PC-9 (cell line): ENCODE measurements around the gene TMEM164. TPM values are rescaled to one million over a fixed set of nuclear protein-coding genes. Genes with fewer than 3 reads are reported as not detected.

Experiments
- BruUV-seq: library from RNA; stranded (reverse); fragments of 400-500 nt; replicated peaks from 2 replicates; lab custom pipeline; 2021; lab: Mats Ljungman, UMichigan
- CTCF ChIA-PET: fragments of 300-600 bp; sonication (Branson Sonifier 250); formaldehyde crosslinking; loops from one replicate; lab custom pipeline; 2022; ENCODE audit warnings: antibody characterized with exemption; lab: Charles Lee
- POLR2A ChIA-PET: fragments of 300-600 bp; sonication (Branson Sonifier 250); formaldehyde crosslinking; loops from one replicate; lab custom pipeline; 2022; ENCODE audit warnings: antibody characterized with exemption; ENCODE audit not compliant: unreplicated experiment; lab: Charles Lee
- DNase-seq, 2 experiments: peaks; one replicate each; pipeline versions ENCODE4 v3.0.0 to v3.0.0-alpha.2; 2015 to 2022; ENCODE audit warnings: mixed read lengths in 1 of 2
- H2AFZ ChIP-seq: fragments of 200-600 bp; sonication (generic); 2 replicates; pipeline ENCODE4 v1.8.1; 2017; ENCODE audit warnings: antibody characterized with exemption
- H3F3A ChIP-seq: fragments of 200-600 bp; sonication (generic); 2 replicates; pipeline ENCODE4 v1.8.1; 2017; ENCODE audit warnings: antibody characterized with exemption, mild to moderate bottlenecking, low read depth; ENCODE audit not compliant: insufficient read depth
- H3K27ac ChIP-seq: fragments of 200-600 bp; sonication (generic); 2 replicates; pipeline ENCODE4 v1.6.1; 2016; ENCODE audit warnings: mixed run types
- H3K27me3 ChIP-seq: fragments of 200-600 bp; sonication (generic); 2 replicates; pipeline ENCODE4 v1.6.1; 2016; ENCODE audit warnings: low read depth, mixed run types; ENCODE audit not compliant: insufficient read depth
- H3K36me3 ChIP-seq: fragments of 200-600 bp; sonication (generic); 2 replicates; pipeline ENCODE4 v1.6.1; 2016; ENCODE audit warnings: low read depth, mixed run types
- H3K4me1 ChIP-seq: fragments of 200-600 bp; sonication (generic); replicated peaks from 2 replicates; pipeline ENCODE4 v1.6.1; 2016; ENCODE audit warnings: mixed run types; ENCODE audit not compliant: insufficient read depth
- H3K4me2 ChIP-seq: fragments of 200-600 bp; sonication (generic); 2 replicates; pipeline ENCODE4 v1.6.1; 2017; ENCODE audit warnings: mixed run types
- H3K4me3 ChIP-seq: fragments of 200-600 bp; sonication (generic); 2 replicates; pipeline ENCODE4 v1.6.1; 2016; ENCODE audit warnings: mixed run types
- H3K79me2 ChIP-seq: fragments of 200-600 bp; sonication (generic); 2 replicates; pipeline ENCODE4 v1.6.1; 2017; ENCODE audit warnings: low read depth, mixed run types
- H3K9me2 ChIP-seq: fragments of 200-600 bp; sonication (generic); 2 replicates; pipeline ENCODE4 v1.8.1; 2017; ENCODE audit warnings: mild to moderate bottlenecking; ENCODE audit not compliant: insufficient read depth
- H3K9me3 ChIP-seq: fragments of 200-600 bp; sonication (generic); 2 replicates; pipeline ENCODE4 v1.8.1; 2016; ENCODE audit warnings: low read depth; ENCODE audit not compliant: insufficient read depth
- H4K20me1 ChIP-seq: fragments of 200-600 bp; sonication (generic); 2 replicates; pipeline ENCODE4 v1.8.1; 2017; ENCODE audit not compliant: insufficient read depth
- CTCF ChIP-seq: fragments of 200-600 bp; sonication (generic); conservative IDR thresholded peaks from 2 replicates; pipeline ENCODE4 v1.6.1; 2017; ENCODE audit warnings: mixed run types, antibody characterized with exemption, mild to moderate bottlenecking, moderate library complexity
- EZH2 ChIP-seq: fragments of 200-600 bp; sonication (generic); IDR thresholded peaks from 2 replicates; pipeline ENCODE4 v1.8.0; 2017; ENCODE audit warnings: antibody characterized with exemption, low read depth
- intact Hi-C: fragments of 100-400 bp; cut with micrococcal nuclease; formaldehyde crosslinking; loops from one replicate; pipeline ENCODE4 v1.10.0; 2022; ENCODE audit not compliant: unreplicated experiment
- total RNA-seq: library from RNA; stranded (reverse); gene quantifications from 2 replicates; pipeline ENCODE4 v1.2.3, GENCODE V29; 2021

TMEM164 gene
- total RNA-seq, 1 experiment from 2014 or later, result 44.5 TPM

DNA sequence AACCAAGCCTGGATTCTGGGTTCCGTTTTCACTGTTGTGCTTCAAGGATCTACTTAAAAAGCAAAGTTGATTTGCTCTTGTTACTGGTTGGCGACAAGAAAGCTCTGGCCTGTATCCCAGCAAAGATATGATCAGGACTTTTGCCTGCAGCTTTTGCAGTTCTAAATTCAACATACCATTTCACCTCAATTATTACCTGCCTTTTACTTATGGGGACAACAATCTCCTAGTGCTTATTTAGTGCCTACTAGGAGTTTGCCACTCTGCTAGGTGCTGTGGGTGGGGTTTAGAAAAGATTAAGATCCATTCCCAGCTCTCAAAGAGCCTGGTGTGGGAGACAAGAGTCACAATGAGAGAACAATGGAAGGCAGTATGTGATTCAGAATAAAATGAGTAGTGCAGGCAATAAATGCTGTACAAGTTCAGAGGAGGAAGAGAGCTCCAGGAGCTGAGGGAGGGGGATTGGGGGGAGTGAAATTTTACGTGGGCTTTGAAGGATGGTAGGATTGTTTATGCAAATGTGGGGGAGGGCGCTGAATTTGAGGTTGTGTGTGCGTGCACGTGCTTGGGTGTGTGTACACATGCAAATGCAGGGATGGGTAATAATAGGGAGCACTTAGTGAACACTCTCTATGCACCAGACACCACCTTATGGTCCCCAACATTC, 5.0 kb upstream of the TMEM164 start:
- POLR2A ChIA-PET, result no interaction called here
- H3K4me1 ChIP-seq, result peaks cover 7% of the 10 kb centered on the region; the same call in 1 of the 2 replicates
- no peaks in the 10 kb centered on the region for H3K9me2 ChIP-seq
- TF ChIP-seq EZH2 (no peak), CTCF (no peak)
- no peak overlapping the region for H3K27ac ChIP-seq
- intact Hi-C loops, result no loop called here
- CTCF ChIA-PET, result no interaction called here
- no peaks in the 10 kb centered on the region for H3K36me3 ChIP-seq
- no peaks in the 10 kb centered on the region for H3K9me3 ChIP-seq
- H3K79me2 ChIP-seq, result no peaks in the 10 kb centered on the region
- H4K20me1 ChIP-seq, result no peaks in the 10 kb centered on the region
- BruUV-seq, result no TSS peak
- no peak overlapping the region for H3K4me3 ChIP-seq
- no peak for DNase-seq
- H3K4me2 ChIP-seq, result no peak overlapping the region
- H3K27me3 ChIP-seq, result no peaks in the 10 kb centered on the region
- no peaks in the 10 kb centered on the region; the same call in 1 of the 2 replicates for H3F3A ChIP-seq
- H2AFZ ChIP-seq, result no peak overlapping the region

DNA sequence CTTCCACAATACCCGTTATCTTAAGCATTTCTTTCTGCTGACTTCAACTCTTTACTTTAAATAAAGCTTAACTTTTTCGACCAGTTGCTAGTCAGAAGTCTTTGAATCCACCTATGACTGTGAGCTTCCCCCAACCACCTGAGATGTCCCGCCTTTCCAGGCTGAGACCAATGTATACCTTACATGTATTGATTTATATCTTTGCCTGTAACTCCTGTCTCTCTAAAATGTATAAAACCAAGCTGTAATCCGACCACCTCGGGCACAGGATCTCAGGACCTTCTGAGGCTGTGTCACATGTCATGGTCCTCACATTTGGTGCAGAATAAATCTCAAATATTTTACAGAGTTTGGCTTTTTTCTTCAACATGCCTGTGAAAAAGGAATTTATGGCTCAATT, 2.9 kb upstream of the TMEM164 start:
- intact Hi-C loops, result loop anchor here (5.0 kb wide), 2 partner anchors 48 to 88 kb away; no protein-coding TSS in a partner anchor
- peaks cover 15% of the 10 kb centered on the region; the same call in 1 of the 2 replicates for H3F3A ChIP-seq
- TF ChIP-seq EZH2, result no peak
- no peak for TF ChIP-seq CTCF
- no peak overlapping the region for H3K27ac ChIP-seq
- H3K27me3 ChIP-seq, result no peaks in the 10 kb centered on the region
- H3K79me2 ChIP-seq, result peaks cover 15% of the 10 kb centered on the region
- no TSS peak for BruUV-seq
- no peaks in the 10 kb centered on the region for H3K9me2 ChIP-seq
- H4K20me1 ChIP-seq, result no peaks in the 10 kb centered on the region
- ChIA-PET POLR2A (no interaction called here), CTCF (no interaction called here)
- H3K4me1 ChIP-seq, result peaks cover 22% of the 10 kb centered on the region
- H3K4me3 ChIP-seq, result no peak overlapping the region
- no peak for DNase-seq
- H3K36me3 ChIP-seq, result no peaks in the 10 kb centered on the region
- no peak overlapping the region for H3K4me2 ChIP-seq
- no peaks in the 10 kb centered on the region for H3K9me3 ChIP-seq
- H2AFZ ChIP-seq, result no peak overlapping the region

- POLR2A ChIA-PET, result no interaction called here
These were observed 1.8 kb upstream of the TMEM164 start for GRCh38 chrX:110000847-110001713.

More at GRCh38 chrX:110000847-110001713, 1.8 kb upstream of the TMEM164 start:
- H3F3A ChIP-seq, result peaks cover 15% of the 10 kb centered on the region; the same call in 1 of the 2 replicates
- no peak for TF ChIP-seq EZH2
- TF ChIP-seq CTCF, result no peak
- CTCF ChIA-PET, result no interaction called here
- H4K20me1 ChIP-seq, result no peaks in the 10 kb centered on the region
- intact Hi-C loops, result loop anchor here (5.0 kb wide), 2 partner anchors 49 to 89 kb away; no protein-coding TSS in a partner anchor
- H3K9me3 ChIP-seq, result no peaks in the 10 kb centered on the region
- no peak overlapping the region for H3K27ac ChIP-seq
- DNase-seq, result no peak
- no peaks in the 10 kb centered on the region for H3K9me2 ChIP-seq
- H3K4me2 ChIP-seq, result peak overlapping the region; percentile 89; the same call in 1 of the 2 replicates
- H3K27me3 ChIP-seq, result no peaks in the 10 kb centered on the region
- H3K36me3 ChIP-seq, result no peaks in the 10 kb centered on the region
- H2AFZ ChIP-seq, result no peak overlapping the region
- H3K4me1 ChIP-seq, result peaks cover 31% of the 10 kb centered on the region
- BruUV-seq, result no TSS peak
- H3K79me2 ChIP-seq, result peaks cover 26% of the 10 kb centered on the region
- H3K4me3 ChIP-seq, result no peak overlapping the region
